GM12892 (cell line): Measurements from ENCODE around the gene IP6K1.
"Not testable (repeated sequence)": the region's sequence is repeated elsewhere in the genome, so short reads cannot be mapped to it uniquely, and the experiment has no call there.

Experiments used
- POLR2A ChIP-seq: IDR thresholded peaks from 2 replicates; pipeline ENCODE4 v1.6.1; 2011; ENCODE audit warnings: low read depth, low read length, control low read depth
- POLR2AphosphoS5 ChIP-seq: IDR thresholded peaks from 2 replicates; pipeline ENCODE4 v1.6.1; 2011; ENCODE audit warnings: low read depth, low read length, control low read depth

DNA sequence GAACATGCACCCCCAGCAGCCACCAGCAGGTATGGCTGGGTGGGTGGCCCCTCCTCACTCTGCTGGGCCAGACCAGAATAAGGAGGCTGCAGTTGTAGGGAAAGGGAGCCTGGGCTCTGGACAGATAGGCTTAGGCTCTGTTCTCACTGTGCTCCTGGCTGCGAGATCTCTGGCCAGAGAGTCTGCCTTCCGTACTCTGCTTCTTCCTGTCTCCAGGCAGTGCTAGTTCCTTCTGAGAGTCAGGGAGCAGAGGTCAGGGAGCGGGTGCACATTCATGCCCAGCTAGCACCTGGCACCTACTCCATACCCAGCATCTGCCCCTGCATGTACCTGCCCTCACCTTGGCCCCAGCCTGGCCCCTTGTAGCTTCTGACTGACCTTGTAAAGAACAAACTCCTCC is 94.9 kb downstream of the IP6K1 start:
- not testable (repeated sequence) for TF ChIP-seq POLR2A, POLR2AphosphoS5
